HepG2 (cell line): Measurements from ENCODE around the gene ARPC1B. TPM values are rescaled to one million over a fixed set of nuclear protein-coding genes. Genes with fewer than 3 reads are reported as not detected.

Experiments
- ATAC-seq: fragments of 200-7000 bp; cut with Tn5 transposase; 3 replicates; pipeline ENCODE4 v1.9.1; 2020; ENCODE audit warnings: mild to moderate bottlenecking, moderate library complexity
- BruUV-seq: library from RNA; stranded (reverse); fragments of 400-500 nt; replicated peaks from 2 replicates; lab custom pipeline; 2021; lab: Mats Ljungman, UMichigan
- CTCF ChIA-PET: fragments of 300-600 bp; formaldehyde crosslinking; extraction: SDS; loops from one replicate; lab custom pipeline; 2021; ENCODE audit warnings: low total read pairs, inconsistent platforms, low intra/inter-chr PET ratio; lab: Yijun Ruan, JAX
- POLR2A ChIA-PET: fragments of 350-600 bp; sonication (Branson Sonifier 250); formaldehyde crosslinking; loops from one replicate; lab custom pipeline; 2020; ENCODE audit warnings: antibody characterized with exemption, inconsistent platforms; lab: Yijun Ruan, JAX
- DNase-seq: peaks from one replicate; pipeline ENCODE4 v3.0.0-alpha.2; 2015; ENCODE audit warnings: low spot score
- FAIRE-seq: peaks from 3 replicates; lab custom pipeline; 2011; peaks lifted over from hg19 to GRCh38; lab: Jason Lieb, UNC
- H2AFZ ChIP-seq: one replicate; pipeline ENCODE4 v1.6.1; 2011; ENCODE audit warnings: low read length, inconsistent platforms
- H3K27ac ChIP-seq: fragments of 300-600 bp; 3 replicates; pipeline ENCODE4 v1.8.0; 2011; ENCODE audit warnings: mixed run types, mild to moderate bottlenecking, mixed read lengths, low read length, inconsistent platforms; ENCODE audit not compliant: insufficient read depth; ENCODE audit errors: extremely low read length
- H3K27me3 ChIP-seq, 2 experiments: fragments of 200-600 bp in 1 of 2; 2 replicates in 1 of 2; 3 replicates in 1 of 2; pipeline versions ENCODE4 v1.6.0 to v1.8.0; 2011; ENCODE audit warnings: low read length in 2 of 2, mild to moderate bottlenecking in 2 of 2, moderate library complexity in 2 of 2, inconsistent platforms in 1 of 2; ENCODE audit not compliant: insufficient read depth in 2 of 2, control insufficient read depth in 1 of 2
- H3K36me3 ChIP-seq, 2 experiments: fragments of 200-600 bp in 1 of 2; replicated peaks in 1 of 2; 2 replicates in 1 of 2; 3 replicates in 1 of 2; pipeline versions ENCODE4 v1.5.1 to v1.8.0; 2011; ENCODE audit warnings: low read length in 2 of 2, inconsistent platforms in 1 of 2; ENCODE audit not compliant: insufficient read depth in 2 of 2, control insufficient read depth in 1 of 2
- H3K4me1 ChIP-seq: 2 replicates; pipeline ENCODE4 v1.5.1; 2012; ENCODE audit warnings: low read length, inconsistent platforms; ENCODE audit not compliant: insufficient read depth
- H3K4me2 ChIP-seq: 2 replicates; pipeline ENCODE4 v1.6.0; 2011; ENCODE audit warnings: low read depth, low read length, inconsistent platforms
- H3K4me3 ChIP-seq, 3 experiments: fragments of 200-600 bp in 1 of 3; sonication (generic), shearing (Covaris generic) in 1 of 3; replicated peaks in 1 of 3; 2 replicates each; pipeline ENCODE4 v1.5.1; 2011 to 2016; ENCODE audit warnings: low read length in 3 of 3, inconsistent platforms in 2 of 3, low read depth in 2 of 3, mild to moderate bottlenecking in 2 of 3, control low read depth in 1 of 3, mixed read lengths in 1 of 3; ENCODE audit not compliant: insufficient read depth in 1 of 3
- H3K79me2 ChIP-seq: one replicate; pipeline ENCODE4 v1.6.1; 2011; ENCODE audit warnings: low read length, inconsistent platforms; ENCODE audit not compliant: insufficient read depth
- H3K9ac ChIP-seq: 2 replicates; pipeline ENCODE4 v1.6.0; 2011; ENCODE audit warnings: mild to moderate bottlenecking, low read depth, low read length, inconsistent platforms; ENCODE audit not compliant: insufficient read depth
- H3K9me3 ChIP-seq: 2 replicates; pipeline ENCODE4 v1.5.1; 2012; ENCODE audit warnings: mild to moderate bottlenecking, low read length
- H4K20me1 ChIP-seq: 2 replicates; pipeline ENCODE4 v1.6.0; 2011; ENCODE audit warnings: inconsistent platforms, mild to moderate bottlenecking, low read length, moderate library complexity; ENCODE audit not compliant: insufficient read depth
- AHR ChIP-seq: IDR thresholded peaks from 2 replicates; pipeline ENCODE4 v1.6.1; 2018; ENCODE audit warnings: missing genetic modification reagents, missing compliant biosample characterization
- ELF4 ChIP-seq: sonication (generic); formaldehyde crosslinking; IDR thresholded peaks from 2 replicates; pipeline ENCODE4 v1.5.0; 2020; ENCODE audit warnings: missing genetic modification reagents, mild to moderate bottlenecking, moderate library complexity, borderline replicate concordance
- FOXP1 ChIP-seq, 2 experiments: fragments of 450-650 bp in 1 of 2; IDR thresholded peaks; 2 replicates each; pipeline ENCODE4 v1.6.1; 2017 to 2018; ENCODE audit warnings: antibody characterized with exemption in 1 of 2
- HNF1B ChIP-seq: sonication (generic); formaldehyde crosslinking; IDR thresholded peaks from 2 replicates; pipeline ENCODE4 v1.5.1; 2020; ENCODE audit warnings: mild to moderate bottlenecking, moderate library complexity, missing genetic modification reagents
- TBL1XR1 ChIP-seq: fragments of 150-350 bp; IDR thresholded peaks from 2 replicates; pipeline ENCODE4 v1.6.1; 2014; ENCODE audit warnings: borderline replicate concordance, low read length; ENCODE audit not compliant: partially characterized antibody
- ZBTB14 ChIP-seq: sonication (generic); formaldehyde crosslinking; IDR thresholded peaks from 2 replicates; pipeline ENCODE4 v1.4.0; 2020; ENCODE audit warnings: missing genetic modification reagents
- ZBTB7B ChIP-seq: sonication (generic); formaldehyde crosslinking; IDR thresholded peaks from 2 replicates; pipeline ENCODE4 v1.4.0; 2020; ENCODE audit warnings: missing genetic modification reagents
- ZNF383 ChIP-seq: sonication (generic); formaldehyde crosslinking; IDR thresholded peaks from 2 replicates; pipeline ENCODE4 v1.4.0; 2020; ENCODE audit warnings: missing genetic modification reagents, mild to moderate bottlenecking, borderline replicate concordance
- ZNF484 ChIP-seq: sonication (generic); formaldehyde crosslinking; IDR thresholded peaks from 2 replicates; pipeline ENCODE4 v1.5.1; 2020; ENCODE audit warnings: mild to moderate bottlenecking, low read depth, missing genetic modification reagents, borderline replicate concordance
- ZNF639 ChIP-seq: conservative IDR thresholded peaks from 2 replicates; pipeline ENCODE4 v1.6.1; 2018; ENCODE audit warnings: missing genetic modification reagents
- ZSCAN5A ChIP-seq: sonication (generic); formaldehyde crosslinking; IDR thresholded peaks from 2 replicates; pipeline ENCODE4 v1.8.0; 2022; ENCODE audit warnings: mild to moderate bottlenecking, missing genetic modification reagents, borderline replicate concordance
- WGBS: methylation state at CpG from one replicate; pipeline ENCODE4 v1.1.6; 2017; ENCODE audit warnings: low lambda C conversion rate; 5-methylcytosine and 5-hydroxymethylcytosine counted together
- in situ Hi-C: cut with HindIII; loops from 2 replicates; pipeline ENCODE4 v1.10.0; 2017; ENCODE audit warnings: low pct_unique_long_range_greater_than_20kb; ENCODE audit not compliant: extremely low pct_ligation_motif_present
- intact Hi-C: fragments of 100-400 bp; cut with micrococcal nuclease; formaldehyde crosslinking; loops from one replicate; pipeline ENCODE4 v1.10.0; 2022; ENCODE audit not compliant: unreplicated experiment
- polyA plus RNA-seq, 8 experiments: library from polyadenylated mRNA; depleted of rRNA in 3 of 8; stranded (reverse) in 7 of 8; unstranded in 1 of 8; fragments of >200 nt; fragmentation: Illumina TruSeq in 4 of 8; extraction: Trizol in 4 of 8; gene quantifications; 2 replicates each; pipeline versions ENCODE4 v1.2.1 to v1.2.3, GENCODE V29; 2011 to 2016; ENCODE audit warnings: low read depth in 4 of 8, missing spikeins in 1 of 8, mixed read lengths in 1 of 8; ENCODE audit not compliant: insufficient read depth in 1 of 8
- total RNA-seq, 5 experiments: library from RNA; depleted of rRNA; stranded (reverse); fragments of >200 nt; fragmentation: Illumina TruSeq; extraction: Trizol; gene quantifications; 2 replicates each; pipeline ENCODE4 v1.2.3, GENCODE V29; 2016; ENCODE audit warnings: low read depth in 1 of 5

Gene ARPC1B
- total and polyA plus RNA-seq, 2 of the 13 experiments (the other 11 are each of a cell fraction or from before 2014, with no cell fraction given): 72.9 to 89.1 TPM

DNA sequence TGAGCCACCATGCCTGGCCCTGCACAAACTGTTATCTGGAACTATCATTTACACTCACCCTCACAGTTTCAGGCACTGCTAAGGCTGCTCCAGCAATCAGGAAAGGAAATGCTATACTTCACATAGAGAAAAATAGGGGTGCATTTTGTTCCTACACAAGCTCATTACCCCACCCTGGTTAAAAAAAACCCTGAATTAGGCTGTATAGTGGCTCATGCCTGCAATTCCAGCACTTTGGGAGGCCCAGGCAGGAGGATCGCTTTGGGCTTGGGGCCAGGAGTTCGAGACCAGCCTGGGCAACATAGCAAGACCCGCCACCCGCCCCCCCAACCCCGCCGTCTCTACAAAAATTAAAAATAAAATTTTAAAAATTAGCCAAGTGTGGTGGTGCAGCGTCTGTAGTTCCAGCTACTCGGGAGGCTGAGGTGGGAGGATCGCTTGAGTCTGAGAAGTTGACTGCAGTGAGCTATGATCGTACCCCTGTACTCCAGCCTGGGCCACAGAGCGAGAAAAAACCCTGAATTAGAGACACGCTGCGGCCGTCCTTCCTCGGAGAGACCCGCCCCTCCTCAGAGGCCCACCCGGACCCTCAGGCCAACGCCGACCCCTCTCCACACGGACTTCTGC lies 63.5 kb downstream of the ARPC1B start (continued):
- TF ChIP-seq ZBTB14 (CRISPR knock-in tag) (no peak), HNF1B (no peak)
- TF ChIP-seq, all 625 proteins: peak for 4

DNA sequence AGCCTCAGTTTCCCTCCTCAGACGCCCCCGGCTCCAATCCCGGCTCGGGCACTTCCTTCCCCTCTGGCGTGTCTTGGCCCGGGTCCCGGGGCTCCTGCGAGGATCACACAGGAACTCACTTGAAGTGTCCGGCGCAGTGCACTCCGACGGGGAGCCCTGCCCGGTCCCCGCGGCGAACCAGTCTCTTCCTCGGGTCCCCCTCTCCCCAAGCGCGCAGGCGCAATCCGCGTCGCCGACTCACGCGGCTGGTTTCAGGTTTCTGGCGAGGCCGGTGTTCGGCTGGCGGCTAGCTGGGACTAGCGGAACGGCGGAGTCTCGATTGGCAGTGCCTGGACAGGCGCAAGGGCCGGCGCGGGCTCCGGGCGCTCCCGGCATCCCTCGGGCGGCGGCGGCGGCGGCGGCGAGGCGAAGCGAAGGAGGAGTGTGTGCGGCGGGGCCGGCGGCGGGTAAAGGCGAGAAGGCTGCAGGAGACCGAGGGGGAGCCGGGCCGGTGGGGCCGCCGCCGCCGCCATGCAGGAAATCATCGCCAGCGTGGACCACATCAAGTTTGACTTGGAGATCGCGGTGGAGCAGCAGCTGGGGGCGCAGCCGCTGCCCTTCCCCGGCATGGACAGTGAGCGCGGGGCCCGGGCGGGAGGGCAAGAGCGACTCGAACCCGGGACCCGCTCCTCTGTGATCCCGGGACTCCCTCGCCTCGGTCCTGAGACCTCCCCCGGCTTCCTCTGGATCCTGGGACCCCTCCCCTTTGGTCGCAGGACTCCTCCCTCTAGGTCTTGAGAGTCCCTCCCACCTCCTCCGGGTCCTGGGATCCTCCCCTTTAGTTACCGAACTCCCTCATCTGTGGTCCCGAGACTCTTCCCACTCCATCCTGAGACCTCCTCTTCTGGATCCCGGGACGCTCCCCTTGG lies 64.3 kb downstream of the ARPC1B start, which contains the start of the genes CPSF4 and PTCD1:
Gene CPSF4, plus strand, starts transcription at position 371 of the 908 bp plus-strand sequence. Its CDS starts 140 bp downstream, at position 511.
Gene PTCD1, minus strand, starts transcription at position 226 of the 908 bp plus-strand sequence. CDS start 3,556 bp downstream, outside the sequence.
- peaks cover 33% of the 10 kb centered on the region for H3K79me2 ChIP-seq
- ChIA-PET CTCF (no interaction called here), POLR2A (interaction anchor here (1.0 to 2.3 kb wide), 10 partner anchors 9 to 255 kb away, joined by 3 to 16 read pairs (median 4); partner anchors contain the start of genes ATP5MF, BUD31, PDAP1 and ZNF394)
- TSS peak; percentile 65 for BruUV-seq
- peak within 1 kb of the TSS; percentile 94 for H3K4me2 ChIP-seq
- WGBS: 3% methylated on average over 6 of the region's 89 CpGs
- H3K36me3 ChIP-seq: peaks cover 2 to 21% of the 10 kb centered on the region in 2 experiments; a peak in 3 of 5 replicates
- H2AFZ ChIP-seq: no peak within 1 kb of the TSS
- peaks cover 0 to 3% of the 10 kb centered on the region in 2 experiments; a peak in 1 of 5 replicates for H3K27me3 ChIP-seq
- H3K9ac ChIP-seq: peak within 1 kb of the TSS; percentile 93
- H3K27ac ChIP-seq: peak within 1 kb of the TSS; percentile 79
- in situ Hi-C loops (no loop called here), intact Hi-C loops (no loop called here)
- H4K20me1 ChIP-seq: 0 out of 2 replicates have a peak, but pooled peaks cover 6% of the 10 kb centered on the region
- ATAC-seq (peak; percentile 96), DNase-seq (peak; percentile 90), FAIRE-seq (peak; percentile 80)
- peak within 1 kb of the TSS; percentile 79 to 100 (median 100) for H3K4me3 ChIP-seq
- H3K4me1 ChIP-seq: peaks cover 28% of the 10 kb centered on the region
- H3K9me3 ChIP-seq: no peaks in the 10 kb centered on the region
- TF ChIP-seq AHR (0 out of 2 replicates have a peak, but pooled peaks have one; percentile 68), ZNF639 (CRISPR knock-in tag) (peak; percentile 95), TBL1XR1 (no peak), ELF4 (CRISPR knock-in tag) (0 out of 2 replicates have a peak, but pooled peaks have one; percentile 66), ZNF484 (CRISPR knock-in tag) (no peak), ZSCAN5A (CRISPR knock-in tag) (peak; percentile 34; the same call in 1 of the 2 replicates), ZBTB7B (CRISPR knock-in tag) (0 out of 2 replicates have a peak, but pooled peaks have one; percentile 23), FOXP1 (IDR thresholded peaks at IDR 0.05) (no peak), FOXP1 (CRISPR knock-in tag; IDR thresholded peaks at IDR 0.05) (no peak), ZNF383 (CRISPR knock-in tag) (no peak)
